Measurements from ENCODE around the gene CHID1. TPM values are rescaled to one million over a fixed set of nuclear protein-coding genes. Genes with fewer than 3 reads are reported as not detected.

CHID1 gene
- total and polyA plus RNA-seq, 2 of the 8 experiments (the other 6 are each of a cell fraction or from before 2014, with no cell fraction given): 81.2 to 88.5 TPM

DNA sequence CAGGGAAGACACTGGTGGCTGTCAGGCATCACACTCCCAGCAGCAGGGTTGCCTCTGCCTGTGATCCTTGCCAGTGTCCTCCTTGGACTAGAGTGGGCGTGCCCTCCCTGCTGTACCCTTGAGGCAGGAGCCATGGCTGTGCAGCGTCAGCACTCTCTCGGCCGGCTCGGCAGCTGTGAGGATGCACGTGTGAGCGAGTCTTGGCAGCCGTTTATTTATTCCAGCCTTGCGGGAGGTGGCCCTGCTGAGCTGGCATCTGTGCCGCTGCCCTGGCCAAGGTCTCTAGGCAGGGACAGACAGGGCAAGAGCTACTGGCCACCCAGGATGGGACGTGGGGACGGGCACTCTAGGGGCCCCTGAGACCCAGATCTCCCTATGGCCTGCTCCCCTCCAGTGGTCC, 34.1 kb downstream of the CHID1 start:
- Histone ChIP-seq H3K36me3 (ENCODE audit: control insufficient read depth in 2 of 4, insufficient read depth in 4 of 4, low read length in 3 of 4) (peaks cover 0 to 12% (median 0%) of the 10 kb centered on the region in 4 experiments; a peak in 4 of 8 replicates), H2AK5ac (ENCODE audit: low read depth, low read length) (no peak overlapping the region), H2BK5ac (ENCODE audit: low read depth, low read length) (no peak overlapping the region), H4K8ac (ENCODE audit: extremely low read depth, insufficient read depth, low read length) (no peak overlapping the region), H3K9ac (replicated peaks in 1 of 4; ENCODE audit: extremely low read depth in 1 of 4, low read depth in 3 of 4, low read length in 3 of 4) (no peak overlapping the region), H2BK120ac (replicated peaks; ENCODE audit: low read depth, low read length) (no peak overlapping the region), H3K79me2 (ENCODE audit: control insufficient read depth in 1 of 2, insufficient read depth in 2 of 2, low read length in 2 of 2) (no peaks in the 10 kb centered on the region), H3K4ac (replicated peaks; ENCODE audit: insufficient read length, low read depth, low read length) (no peak overlapping the region), H3K9me3 (ENCODE audit: insufficient read depth in 2 of 2, low read depth in 1 of 2, low read length in 1 of 2) (no peaks in the 10 kb centered on the region), H3K4me3 (ENCODE audit: extremely low read depth in 1 of 4, insufficient read depth in 2 of 4, low read depth in 3 of 4, low read length in 4 of 4) (no peak overlapping the region), H2AFZ (ENCODE audit: low read length) (no peak overlapping the region), H3K18ac (ENCODE audit: extremely low read depth, low read length) (no peak overlapping the region), H2BK12ac (ENCODE audit: low read depth, low read length) (no peak overlapping the region), H3K14ac (ENCODE audit: insufficient read length) (no peak overlapping the region), H3K27ac (ENCODE audit: low read depth, low read length) (no peak overlapping the region; the same call in 1 of the 2 replicates), H4K5ac (ENCODE audit: insufficient read length, low read depth, low read length) (no peak overlapping the region), H2BK20ac (ENCODE audit: low read length) (no peak overlapping the region), H3K79me1 (ENCODE audit: low read depth, low read length) (no peaks in the 10 kb centered on the region), H3K23ac (ENCODE audit: insufficient read length) (no peak overlapping the region), H3K27me3 (replicated peaks in 1 of 4; ENCODE audit: control insufficient read depth in 3 of 4, extremely low read depth in 1 of 4, insufficient read depth in 3 of 4, low read length in 3 of 4) (no peaks in the 10 kb centered on the region), H3K56ac (replicated peaks; ENCODE audit: insufficient read length, low read depth, low read length) (no peak overlapping the region), H4K91ac (replicated peaks; ENCODE audit: insufficient read length, low read length) (no peak overlapping the region), H3K23me2 (ENCODE audit: low read depth, low read length) (no peaks in the 10 kb centered on the region), H2BK15ac (ENCODE audit: low read length) (no peak overlapping the region), H3K4me1 (replicated peaks in 1 of 4; ENCODE audit: control insufficient read depth in 3 of 4, insufficient read depth in 4 of 4, low read length in 3 of 4) (no peaks in the 10 kb centered on the region; a peak in 2 of 7 replicates), H3K4me2 (ENCODE audit: insufficient read depth in 1 of 2, low read depth in 2 of 2, low read length in 2 of 2) (no peak overlapping the region), H4K20me1 (replicated peaks in 1 of 2; ENCODE audit: control insufficient read depth in 1 of 2, insufficient read depth in 2 of 2, low read length in 2 of 2) (peaks cover 8 to 23% of the 10 kb centered on the region in 2 experiments)
- DNase-seq (ENCODE audit: low read depth in 1 of 2, low spot score in 2 of 2): no peak
- FAIRE-seq: no peak
- ChIA-PET CTCF (ENCODE audit: partially characterized antibody) (interaction anchor here (1.0 to 2.8 kb wide), 6 partner anchors 9 to 57 kb away, joined by 3 to 11 read pairs (median 6); no protein-coding TSS in a partner anchor), POLR2A (ENCODE audit: partially characterized antibody) (interaction anchor here (1.2 to 2.8 kb wide), 6 partner anchors 9 to 33 kb away, joined by 4 to 10 read pairs (median 6); partner anchors contain the start of gene TSPAN4)
- WGBS, 2 experiments (ENCODE audit: extremely low coverage in 1 of 2, insufficient coverage in 1 of 2, insufficient read length in 1 of 2, insufficient replicate concordance in 2 of 2, low coverage in 1 of 2, low lambda C conversion rate in 2 of 2, missing lambda C conversion rate in 1 of 2): 92% methylated on average over 11 of the region's 12 CpGs; no CpG with 5 or more reads in 1 of the 2 experiments
- TF ChIP-seq SAP30 (IDR thresholded peaks at IDR 0.05; ENCODE audit: insufficient read depth, insufficient replicate concordance, low read length) (no peak), HDAC6 (IDR thresholded peaks at IDR 0.05; ENCODE audit: low read depth, low read length) (no peak), PHF8 (conservative IDR thresholded peaks at IDR 0.05; ENCODE audit: low read depth, low read length) (no peak), CHD2 (IDR thresholded peaks at IDR 0.05; ENCODE audit: low read length) (no peak), CBX8 (IDR thresholded peaks at IDR 0.05; ENCODE audit: borderline replicate concordance, low read depth, low read length) (no peak), YY1 (IDR thresholded peaks at IDR 0.05; ENCODE audit: low read depth, low read length) (no peak), EZH2 (IDR thresholded peaks at IDR 0.05; ENCODE audit: low read depth, low read length, severe bottlenecking) (no peak), SRF (IDR thresholded peaks at IDR 0.05; ENCODE audit: low read depth, low read length) (no peak), KDM5A (IDR thresholded peaks at IDR 0.05; ENCODE audit: low read length) (no peak), NRF1 (IDR thresholded peaks at IDR 0.05; ENCODE audit: low read depth, low read length) (no peak), CEBPB (IDR thresholded peaks at IDR 0.05; ENCODE audit: low read depth, low read length) (no peak)
- TF ChIP-seq, protein P1, sequence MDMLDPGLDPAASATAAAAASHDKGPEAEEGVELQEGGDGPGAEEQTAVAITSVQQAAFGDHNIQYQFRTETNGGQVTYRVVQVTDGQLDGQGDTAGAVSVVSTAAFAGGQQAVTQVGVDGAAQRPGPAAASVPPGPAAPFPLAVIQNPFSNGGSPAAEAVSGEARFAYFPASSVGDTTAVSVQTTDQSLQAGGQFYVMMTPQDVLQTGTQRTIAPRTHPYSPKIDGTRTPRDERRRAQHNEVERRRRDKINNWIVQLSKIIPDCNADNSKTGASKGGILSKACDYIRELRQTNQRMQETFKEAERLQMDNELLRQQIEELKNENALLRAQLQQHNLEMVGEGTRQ (IDR thresholded peaks at IDR 0.05; ENCODE audit: low read length): no peak
- TF ChIP-seq, protein P2, sequence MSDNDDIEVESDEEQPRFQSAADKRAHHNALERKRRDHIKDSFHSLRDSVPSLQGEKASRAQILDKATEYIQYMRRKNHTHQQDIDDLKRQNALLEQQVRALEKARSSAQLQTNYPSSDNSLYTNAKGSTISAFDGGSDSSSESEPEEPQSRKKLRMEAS (IDR thresholded peaks at IDR 0.05): no peak
